ENCODE results near the gene RABGAP1L. TPM values are rescaled to one million over a fixed set of nuclear protein-coding genes. Genes with fewer than 3 reads are reported as not detected.

The RABGAP1L gene
- total and polyA plus RNA-seq, 4 donors: 4.8 to 53.5 (median 18.8) TPM

DNA sequence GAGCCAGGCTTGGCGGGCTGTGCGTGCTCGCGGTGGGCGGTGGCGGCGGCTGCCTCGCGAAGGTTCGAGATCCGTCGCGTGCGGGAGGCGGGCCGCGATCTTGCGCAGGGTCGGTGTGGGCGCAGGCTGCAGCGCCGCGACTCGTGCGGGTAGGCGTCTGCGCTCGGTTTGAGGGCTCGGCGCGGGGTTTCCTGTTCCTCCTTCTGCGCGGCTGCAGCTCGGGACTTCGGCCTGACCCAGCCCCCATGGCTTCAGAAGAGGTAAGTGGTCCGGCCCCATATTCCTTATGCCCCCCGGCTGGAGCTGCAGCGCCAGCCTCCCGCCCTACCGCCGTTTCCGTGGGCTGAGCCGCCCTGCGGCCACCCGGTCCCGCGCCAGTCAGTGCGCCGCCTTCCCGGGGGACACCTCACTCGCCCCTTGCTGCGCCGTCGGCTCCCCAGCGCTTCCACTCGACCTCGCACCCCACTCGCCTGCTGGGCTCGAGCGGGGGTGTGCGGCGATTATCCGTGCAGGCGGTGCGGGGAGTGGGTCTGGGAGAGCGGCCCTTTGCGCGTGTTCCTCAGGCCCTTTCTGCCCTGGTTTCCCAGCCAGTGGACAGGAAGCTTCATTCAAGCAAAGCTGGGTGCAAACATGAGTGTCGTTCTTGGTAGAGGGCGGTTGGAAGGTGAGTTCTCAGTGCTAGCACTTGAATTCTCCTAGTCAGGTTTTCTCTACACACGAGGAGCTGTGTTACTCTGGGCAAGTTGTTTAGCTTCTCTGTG is 840.8 kb downstream of the RABGAP1L start, which contains the start of gene CACYBP:
CACYBP (plus strand) TSS at position 12 of the 761 bp plus-strand sequence; CDS start at position 246, 234 bp downstream.
- DNase-seq (ENCODE audit: low spot score): no peak
- Histone ChIP-seq H3K27me3 (ENCODE audit: control insufficient read depth in 4 of 4, insufficient read depth in 4 of 4, low read length in 3 of 4) (no peaks in the 10 kb centered on the region), H3K9me3 (ENCODE audit: control insufficient read depth in 4 of 4, low read length in 3 of 4) (no peaks in the 10 kb centered on the region), H3K9ac (ENCODE audit: low read depth in 1 of 2, low read length in 2 of 2) (peak within 1 kb of the TSS; percentile 98), H3K4me1 (ENCODE audit: control insufficient read depth in 4 of 4, insufficient read depth in 4 of 4, low read length in 3 of 4) (peaks cover 3 to 31% (median 10%) of the 10 kb centered on the region in 4 donors), H3K36me3 (ENCODE audit: control insufficient read depth in 4 of 4, insufficient read depth in 3 of 4, low read depth in 1 of 4, low read length in 3 of 4) (peaks cover 0 to 7% (median under 1%) of the 10 kb centered on the region in 4 donors), H3K4me3 (ENCODE audit: low read depth in 1 of 3, low read length in 3 of 3) (peak within 1 kb of the TSS; percentile 62 to 99 (median 97)), H3K27ac (ENCODE audit: low read depth in 1 of 2, low read length in 2 of 2) (peak within 1 kb of the TSS; percentile 98 to 99)
- no peak for TF ChIP-seq EGR1 (IDR thresholded peaks at IDR 0.05; ENCODE audit: low read depth in 2 of 2)
- TF ChIP-seq, protein P1, sequence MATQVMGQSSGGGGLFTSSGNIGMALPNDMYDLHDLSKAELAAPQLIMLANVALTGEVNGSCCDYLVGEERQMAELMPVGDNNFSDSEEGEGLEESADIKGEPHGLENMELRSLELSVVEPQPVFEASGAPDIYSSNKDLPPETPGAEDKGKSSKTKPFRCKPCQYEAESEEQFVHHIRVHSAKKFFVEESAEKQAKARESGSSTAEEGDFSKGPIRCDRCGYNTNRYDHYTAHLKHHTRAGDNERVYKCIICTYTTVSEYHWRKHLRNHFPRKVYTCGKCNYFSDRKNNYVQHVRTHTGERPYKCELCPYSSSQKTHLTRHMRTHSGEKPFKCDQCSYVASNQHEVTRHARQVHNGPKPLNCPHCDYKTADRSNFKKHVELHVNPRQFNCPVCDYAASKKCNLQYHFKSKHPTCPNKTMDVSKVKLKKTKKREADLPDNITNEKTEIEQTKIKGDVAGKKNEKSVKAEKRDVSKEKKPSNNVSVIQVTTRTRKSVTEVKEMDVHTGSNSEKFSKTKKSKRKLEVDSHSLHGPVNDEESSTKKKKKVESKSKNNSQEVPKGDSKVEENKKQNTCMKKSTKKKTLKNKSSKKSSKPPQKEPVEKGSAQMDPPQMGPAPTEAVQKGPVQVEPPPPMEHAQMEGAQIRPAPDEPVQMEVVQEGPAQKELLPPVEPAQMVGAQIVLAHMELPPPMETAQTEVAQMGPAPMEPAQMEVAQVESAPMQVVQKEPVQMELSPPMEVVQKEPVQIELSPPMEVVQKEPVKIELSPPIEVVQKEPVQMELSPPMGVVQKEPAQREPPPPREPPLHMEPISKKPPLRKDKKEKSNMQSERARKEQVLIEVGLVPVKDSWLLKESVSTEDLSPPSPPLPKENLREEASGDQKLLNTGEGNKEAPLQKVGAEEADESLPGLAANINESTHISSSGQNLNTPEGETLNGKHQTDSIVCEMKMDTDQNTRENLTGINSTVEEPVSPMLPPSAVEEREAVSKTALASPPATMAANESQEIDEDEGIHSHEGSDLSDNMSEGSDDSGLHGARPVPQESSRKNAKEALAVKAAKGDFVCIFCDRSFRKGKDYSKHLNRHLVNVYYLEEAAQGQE (IDR thresholded peaks at IDR 0.05): peak; percentile 63
- WGBS: under 1% methylated on average over 71 of the region's 71 CpGs

DNA sequence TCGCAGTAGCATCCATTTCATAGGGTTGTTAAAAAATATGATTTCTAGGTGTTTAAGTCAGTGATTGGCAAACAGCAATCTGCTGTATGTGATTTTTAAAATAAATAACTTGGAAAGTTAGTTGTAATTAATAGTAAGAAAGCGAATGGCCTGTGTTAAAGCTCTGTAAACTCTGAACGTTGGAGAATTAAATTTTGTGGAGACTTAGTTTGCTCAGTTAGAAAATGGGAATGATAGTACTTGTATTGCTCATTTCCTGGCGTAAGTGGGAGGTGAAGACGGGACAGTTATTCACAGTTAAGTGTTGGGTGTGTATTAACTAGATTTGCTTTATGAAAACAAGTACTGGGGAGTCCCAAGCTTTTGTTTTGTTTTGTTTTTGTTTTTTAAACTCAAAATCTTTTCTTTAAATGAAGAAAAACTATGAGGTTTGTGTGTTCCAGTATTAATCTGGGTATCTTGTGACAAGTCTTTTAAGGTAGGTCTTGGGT is 841.4 kb downstream of the RABGAP1L start:
- 4% methylated on average over 5 of the region's 5 CpGs for WGBS
- H3K9ac ChIP-seq (ENCODE audit: low read depth in 1 of 2, low read length in 2 of 2): peak overlapping the region; percentile 79 to 97
- peak overlapping the region; percentile 98 to 99 for H3K27ac ChIP-seq (ENCODE audit: low read depth in 1 of 2, low read length in 2 of 2)
- no peak for DNase-seq (ENCODE audit: low spot score)
- H3K4me3 ChIP-seq (ENCODE audit: low read depth in 1 of 3, low read length in 3 of 3): peak overlapping the region; percentile 62 to 97 (median 86)
- H3K4me1 ChIP-seq (ENCODE audit: control insufficient read depth in 4 of 4, insufficient read depth in 4 of 4, low read length in 3 of 4): peaks cover 3 to 31% (median 10%) of the 10 kb centered on the region in 4 donors
- H3K36me3 ChIP-seq (ENCODE audit: control insufficient read depth in 4 of 4, insufficient read depth in 3 of 4, low read depth in 1 of 4, low read length in 3 of 4): peaks cover 0 to 13% (median 6%) of the 10 kb centered on the region in 4 donors
- no peaks in the 10 kb centered on the region for H3K9me3 ChIP-seq (ENCODE audit: control insufficient read depth in 4 of 4, low read length in 3 of 4)
- TF ChIP-seq FOXA2 (IDR thresholded peaks at IDR 0.05) (no peak), HNF4G (IDR thresholded peaks at IDR 0.05) (no peak), MAX (IDR thresholded peaks at IDR 0.05) (no peak), CTCF (IDR thresholded peaks at IDR 0.05; ENCODE audit: low read depth, low read length, missing input control) (no peak), GABPA (IDR thresholded peaks at IDR 0.05 in 1 of 2, conservative IDR thresholded peaks at IDR 0.05 in 1 of 2) (no peak), FOXA1 (IDR thresholded peaks at IDR 0.05) (no peak), SP1 (IDR thresholded peaks at IDR 0.05) (no peak), JUND (IDR thresholded peaks at IDR 0.05) (no peak)
- TF ChIP-seq, protein P2, sequence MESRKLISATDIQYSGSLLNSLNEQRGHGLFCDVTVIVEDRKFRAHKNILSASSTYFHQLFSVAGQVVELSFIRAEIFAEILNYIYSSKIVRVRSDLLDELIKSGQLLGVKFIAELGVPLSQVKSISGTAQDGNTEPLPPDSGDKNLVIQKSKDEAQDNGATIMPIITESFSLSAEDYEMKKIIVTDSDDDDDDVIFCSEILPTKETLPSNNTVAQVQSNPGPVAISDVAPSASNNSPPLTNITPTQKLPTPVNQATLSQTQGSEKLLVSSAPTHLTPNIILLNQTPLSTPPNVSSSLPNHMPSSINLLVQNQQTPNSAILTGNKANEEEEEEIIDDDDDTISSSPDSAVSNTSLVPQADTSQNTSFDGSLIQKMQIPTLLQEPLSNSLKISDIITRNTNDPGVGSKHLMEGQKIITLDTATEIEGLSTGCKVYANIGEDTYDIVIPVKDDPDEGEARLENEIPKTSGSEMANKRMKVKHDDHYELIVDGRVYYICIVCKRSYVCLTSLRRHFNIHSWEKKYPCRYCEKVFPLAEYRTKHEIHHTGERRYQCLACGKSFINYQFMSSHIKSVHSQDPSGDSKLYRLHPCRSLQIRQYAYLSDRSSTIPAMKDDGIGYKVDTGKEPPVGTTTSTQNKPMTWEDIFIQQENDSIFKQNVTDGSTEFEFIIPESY (IDR thresholded peaks at IDR 0.05): no peak
- TF ChIP-seq, protein P1 (IDR thresholded peaks at IDR 0.05): no peak
- H3K27me3 ChIP-seq (ENCODE audit: control insufficient read depth in 4 of 4, insufficient read depth in 4 of 4, low read length in 3 of 4): no peaks in the 10 kb centered on the region

Measured in liver (tissue), 9 donors.